ENCODE results near the gene NFX1.
"Not testable (repeated sequence)": the region's sequence is repeated elsewhere in the genome, so short reads cannot be mapped to it uniquely, and the experiment has no call there.

DNA sequence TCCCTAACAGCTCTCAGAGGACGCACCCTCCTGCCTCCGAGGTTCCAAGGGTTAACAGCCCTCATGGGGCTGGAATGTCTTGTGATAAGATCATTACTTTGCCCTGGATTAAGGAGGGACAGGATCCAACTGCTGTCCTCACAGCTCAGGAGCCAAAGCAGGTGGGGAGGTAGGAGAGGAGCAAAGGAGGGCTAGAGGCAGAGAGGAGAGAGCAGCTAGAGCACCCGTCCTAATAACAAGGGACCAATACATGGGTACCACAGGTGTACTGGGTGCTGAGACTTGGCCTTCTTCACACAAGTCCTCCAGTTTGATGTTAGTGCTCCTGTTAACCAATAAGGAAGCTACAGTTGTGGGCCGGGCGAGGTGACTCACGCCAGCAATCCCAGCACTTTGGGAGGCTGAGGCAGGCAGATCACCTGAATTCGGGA lies 102.3 kb downstream of the NFX1 start:
- TF ChIP-seq POLR2AphosphoS5, POLR2A (IDR thresholded peaks at IDR 0.05; ENCODE audit: low read depth, low read length): not testable (repeated sequence)
